Adrenal gland (tissue), 5 donors: ENCODE results near the gene GAN.

ENCODE experiments used
- CTCF ChIP-seq, 6 experiments: fragments of 450-650 bp in 4 of 6; fragments of 200-600 bp in 2 of 6; sonication (generic) in 1 of 6; IDR thresholded peaks; 1 replicate in 5 of 6; 2 replicates in 1 of 6; pipeline versions ENCODE4 v1.5.1 to v1.8.0; 2016 to 2021; ENCODE audit warnings: antibody characterized with exemption in 6 of 6, mild to moderate bottlenecking in 2 of 6, moderate library complexity in 1 of 6
- POLR2A ChIP-seq, 2 donors: fragments of 450-650 bp; IDR thresholded peaks; one replicate each; pipeline ENCODE4 v1.6.1; 2017; ENCODE audit warnings: antibody characterized with exemption in 2 of 2, mild to moderate bottlenecking in 2 of 2, moderate library complexity in 1 of 2
- donor health status: DM: no; HTN: no; CAD: no.

GRCh38 chr16:81327447-81328196 is 12.9 kb downstream of the GAN start:
- no peak for TF ChIP-seq CTCF (IDR thresholded peaks at IDR 0.05)
- no peak for TF ChIP-seq POLR2A (IDR thresholded peaks at IDR 0.05)
